Stimulated activated CD4-positive, alpha-beta T cell treated with anti-CD3 and anti-CD28 coated beads, Interleukin-2, amount 100 ng/mL, for 4 hours (primary cell): Measurements from ENCODE around the gene RPS6KA5.

ENCODE experiments used
- DNase-seq: peaks from one replicate; pipeline ENCODE4 v3.0.0-alpha.2; 2020; ENCODE audit warnings: low read depth

Gene RPS6KA5

GRCh38 chr14:90807060-90807459 is 253.4 kb downstream of the RPS6KA5 start:
- DNase-seq = no peak

GRCh38 chr14:90805662-90806540 is 254.5 kb downstream of the RPS6KA5 start:
- DNase-seq = no peak

GRCh38 chr14:90805084-90805391 is 255.4 kb downstream of the RPS6KA5 start:
- no peak for DNase-seq

- no peak for DNase-seq
Measured at GRCh38 chr14:90804292-90805083, 256.0 kb downstream of the RPS6KA5 start.

- DNase-seq = no peak
Measured at GRCh38 chr14:90803249-90803648, 257.2 kb downstream of the RPS6KA5 start.

GRCh38 chr14:90799420-90799819 is 261.0 kb downstream of the RPS6KA5 start:
- no peak for DNase-seq

- DNase-seq = no peak
Measured at GRCh38 chr14:90797919-90798318, 262.5 kb downstream of the RPS6KA5 start.
